Large intestine (tissue), 12 donors: Measurements from ENCODE around the gene ITGAD. TPM values are rescaled to one million over a fixed set of nuclear protein-coding genes. Genes with fewer than 3 reads are reported as not detected.

ENCODE experiments used
- DNase-seq, 2 donors: peaks; one replicate each; pipeline versions ENCODE4 v3.0.0 to v3.0.0-alpha.2; 2013
- H3K27ac ChIP-seq: one replicate; pipeline ENCODE4 v1.5.1; 2013; ENCODE audit warnings: low read length
- H3K27me3 ChIP-seq: 2 replicates; pipeline ENCODE4 v1.6.1; 2013; ENCODE audit warnings: low read length; ENCODE audit not compliant: control insufficient read depth, insufficient read depth
- H3K36me3 ChIP-seq: 2 replicates; pipeline ENCODE4 v1.6.1; 2013; ENCODE audit warnings: low read length; ENCODE audit not compliant: control insufficient read depth, insufficient read depth
- H3K4me1 ChIP-seq: one replicate; pipeline ENCODE4 v1.6.1; 2013; ENCODE audit warnings: low read length; ENCODE audit not compliant: control insufficient read depth, insufficient read depth
- H3K4me3 ChIP-seq: one replicate; pipeline ENCODE4 v1.5.1; 2013; ENCODE audit warnings: low read length
- H3K9me3 ChIP-seq: one replicate; pipeline ENCODE4 v1.6.1; 2013; ENCODE audit warnings: mild to moderate bottlenecking, low read depth, low read length, moderate library complexity; ENCODE audit not compliant: control insufficient read depth
- WGBS: methylation state at CpG from one replicate; pipeline ENCODE4 v1.1.5; 2013; ENCODE audit warnings: low lambda C conversion rate; ENCODE audit not compliant: insufficient coverage; 5-methylcytosine and 5-hydroxymethylcytosine counted together
- long read RNA-seq, 11 donors: transcript quantifications; one replicate each; lab custom pipeline, GENCODE V29; 2026
- polyA plus RNA-seq: library from polyadenylated mRNA; unstranded; fragments of 120-200 nt; gene quantifications from one replicate; pipeline ENCODE4 v1.2.1, GENCODE V29; 2013

Gene ITGAD
- polyA plus RNA-seq = 0.03 TPM
- long read RNA-seq, donor 1 = 0 reads
- long read RNA-seq, donor 2 = 0 reads
- long read RNA-seq, donor 3 = 0 reads
- long read RNA-seq, donor 4 = 0 reads
- long read RNA-seq, donor 5 = 0 reads
- long read RNA-seq, donor 6 = 0 reads
- long read RNA-seq, donor 7 = 0 reads
- long read RNA-seq, donor 8 = 0 reads
- long read RNA-seq, donor 9 = 0 reads
- long read RNA-seq, donor 10 = 0 reads
- long read RNA-seq, donor 11 = 0 reads

GRCh38 chr16:31393056-31393455, at the start of gene ITGAD:
Gene ITGAD, plus strand, starts transcription at chr16:31393335. Its CDS starts 26 bp downstream, at chr16:31393361.
- WGBS = no CpG with 5 or more reads among the region's 5 CpGs
- no peaks in the 10 kb centered on the region for H3K4me1 ChIP-seq
- no peak for DNase-seq
- H3K27me3 ChIP-seq = no peaks in the 10 kb centered on the region
- H3K27ac ChIP-seq = no peak within 1 kb of the TSS
- H3K4me3 ChIP-seq = no peak within 1 kb of the TSS
- no peaks in the 10 kb centered on the region for H3K9me3 ChIP-seq
- H3K36me3 ChIP-seq = no peaks in the 10 kb centered on the region

DNA sequence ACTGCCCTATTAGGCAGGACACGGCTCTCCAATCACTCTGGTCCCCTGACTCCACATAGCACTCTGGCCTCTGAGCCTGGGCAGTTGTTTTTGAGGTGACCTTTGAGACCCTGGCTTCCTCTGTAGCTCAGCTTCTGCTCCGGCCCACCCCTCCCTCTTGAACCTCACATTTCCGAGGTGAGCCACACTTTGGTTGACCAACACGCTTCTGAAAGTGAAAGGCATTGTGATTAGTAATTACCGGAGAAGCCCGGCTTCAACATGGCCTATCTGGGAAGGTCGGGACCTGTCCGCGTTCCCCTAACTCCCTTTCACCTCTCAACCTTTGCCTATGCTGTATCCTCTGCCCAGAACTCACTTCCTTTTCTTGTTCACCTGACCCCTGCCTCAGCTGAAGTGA, 48.4 kb upstream of the ITGAD start:
- DNase-seq = no peak
- Histone ChIP-seq H3K4me3 (no peak overlapping the region), H3K27me3 (no peaks in the 10 kb centered on the region), H3K27ac (no peak overlapping the region), H3K4me1 (no peaks in the 10 kb centered on the region), H3K9me3 (no peaks in the 10 kb centered on the region), H3K36me3 (no peaks in the 10 kb centered on the region)
- 60% methylated on average over 1 of the region's 9 CpGs for WGBS

DNA sequence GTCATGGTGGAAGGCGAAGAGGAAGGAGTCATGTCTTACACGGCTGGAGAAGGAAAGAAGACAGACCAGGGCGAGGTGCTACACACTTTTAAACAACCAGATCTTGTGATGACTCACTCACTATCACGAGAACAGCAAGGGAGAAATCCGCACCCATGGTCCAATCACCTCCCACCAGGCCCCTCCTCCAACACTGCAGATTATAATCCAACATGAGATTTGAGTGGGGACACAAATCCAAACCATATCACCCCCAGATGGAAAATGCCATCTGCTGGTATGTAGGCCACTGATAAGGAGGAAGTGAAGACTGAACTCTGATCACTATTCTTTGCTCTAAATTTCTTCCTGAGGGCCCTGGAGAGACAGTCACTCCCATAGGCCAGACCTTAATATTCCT, 45.7 kb upstream of the ITGAD start:
- no peak for DNase-seq
- Histone ChIP-seq H3K27ac (no peak overlapping the region), H3K4me3 (no peak overlapping the region), H3K4me1 (no peaks in the 10 kb centered on the region), H3K9me3 (no peaks in the 10 kb centered on the region), H3K36me3 (no peaks in the 10 kb centered on the region), H3K27me3 (no peaks in the 10 kb centered on the region)
- no CpG with 5 or more reads among the region's 5 CpGs for WGBS

GRCh38 chr16:31348579-31348978, 44.6 kb upstream of the ITGAD start:
- no peak for DNase-seq

DNA sequence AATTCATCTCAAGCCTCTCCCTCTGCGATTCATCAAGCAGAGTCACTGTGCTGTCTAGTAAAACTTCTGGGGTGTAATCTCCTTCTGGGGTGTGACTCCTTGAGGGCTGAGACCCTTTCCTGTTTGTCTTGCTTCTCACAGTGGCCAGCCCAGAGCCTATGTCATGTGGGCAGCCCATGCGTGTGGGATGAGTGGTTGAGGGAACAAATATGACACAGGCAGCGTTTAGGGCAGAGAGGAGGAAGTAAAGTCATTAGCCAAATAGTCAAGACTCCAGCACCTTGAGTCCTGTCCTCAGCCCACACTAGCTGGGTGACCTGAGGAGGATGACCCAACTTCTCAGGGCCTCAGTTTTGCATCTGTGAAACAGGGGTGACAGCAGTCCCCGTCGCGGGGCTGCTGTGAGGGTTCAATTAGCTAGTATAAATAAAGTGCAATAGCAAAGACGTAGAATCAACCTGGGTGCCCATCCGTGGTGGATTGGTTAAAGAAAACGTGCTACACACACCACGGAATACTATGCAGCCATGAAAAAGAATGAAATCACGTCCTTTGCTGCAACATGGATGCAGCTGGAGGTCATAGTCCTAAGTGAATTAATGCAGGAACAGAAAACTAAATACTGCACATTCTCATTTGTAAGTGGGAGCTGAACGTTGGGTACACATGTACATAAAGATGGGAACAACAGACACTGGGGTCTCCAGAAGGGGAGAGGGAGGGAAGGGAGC, 42.7 kb upstream of the ITGAD start:
- Histone ChIP-seq H3K9me3 (no peaks in the 10 kb centered on the region), H3K27ac (no peak overlapping the region), H3K36me3 (no peaks in the 10 kb centered on the region), H3K27me3 (no peaks in the 10 kb centered on the region), H3K4me1 (no peaks in the 10 kb centered on the region), H3K4me3 (no peak overlapping the region)
- no CpG with 5 or more reads among the region's 12 CpGs for whole genome bisulfite sequencing
- no peak for DNase-seq

More at GRCh38 chr16:31348579-31348978, 44.6 kb upstream of the ITGAD start:
- Histone ChIP-seq H3K4me3 (no peak overlapping the region), H3K36me3 (no peaks in the 10 kb centered on the region), H3K27me3 (no peaks in the 10 kb centered on the region), H3K4me1 (no peaks in the 10 kb centered on the region), H3K9me3 (no peaks in the 10 kb centered on the region), H3K27ac (no peak overlapping the region)
- 64% methylated on average over 1 of the region's 3 CpGs for WGBS

GRCh38 chr16:31351246-31351941, 41.7 kb upstream of the ITGAD start:
- Histone ChIP-seq H3K4me3 (no peak overlapping the region), H3K36me3 (no peaks in the 10 kb centered on the region), H3K9me3 (no peaks in the 10 kb centered on the region), H3K27ac (no peak overlapping the region), H3K27me3 (no peaks in the 10 kb centered on the region), H3K4me1 (no peaks in the 10 kb centered on the region)
- WGBS = 89% methylated on average over 3 of the region's 19 CpGs
- no peak for DNase-seq

- no CpG with 5 or more reads among the region's 6 CpGs for WGBS
- H3K36me3 ChIP-seq = no peaks in the 10 kb centered on the region
- H3K4me3 ChIP-seq = no peak overlapping the region
- H3K27me3 ChIP-seq = no peaks in the 10 kb centered on the region
- no peak overlapping the region for H3K27ac ChIP-seq
- no peak for DNase-seq
- no peaks in the 10 kb centered on the region for H3K4me1 ChIP-seq
- H3K9me3 ChIP-seq = no peaks in the 10 kb centered on the region
These were observed 41.2 kb upstream of the ITGAD start for GRCh38 chr16:31351942-31352325.

DNA sequence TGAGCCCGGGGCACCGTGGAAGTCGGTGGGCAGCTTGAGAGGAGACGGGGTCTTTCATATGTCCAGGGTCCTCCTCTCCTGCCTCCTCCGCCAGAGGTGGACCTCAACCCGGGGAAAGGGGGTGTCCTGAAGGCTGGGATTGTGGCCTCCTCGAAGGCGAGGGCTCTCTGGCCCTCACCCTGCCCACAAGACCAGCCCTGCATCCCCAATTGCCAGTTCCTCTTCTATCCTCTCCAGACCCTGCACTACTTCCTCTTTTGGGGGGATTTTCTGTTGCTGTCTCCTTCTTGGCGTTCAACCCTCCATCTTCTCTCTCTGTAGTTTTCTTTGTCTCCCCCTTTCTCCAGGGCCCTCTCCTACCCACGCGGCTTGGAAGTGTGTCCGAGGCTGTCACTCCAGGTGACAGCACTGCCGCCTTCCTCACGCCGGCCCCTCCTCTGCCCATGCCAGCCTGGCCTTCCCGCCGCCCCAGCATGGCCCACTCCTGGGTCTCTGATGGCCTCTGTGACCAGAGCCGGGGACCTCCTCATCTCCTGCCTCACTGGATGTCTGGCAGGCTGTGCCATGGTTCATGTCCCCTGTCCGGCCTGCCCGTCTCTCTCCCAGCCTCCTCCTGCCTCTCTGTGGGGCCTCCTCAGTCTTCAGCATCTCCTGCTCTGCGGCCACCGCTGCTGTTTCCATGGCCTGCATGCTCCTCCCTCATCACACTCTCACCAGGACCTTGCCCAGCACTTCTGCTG, 40.6 kb upstream of the ITGAD start:
- no peaks in the 10 kb centered on the region for H3K9me3 ChIP-seq
- H3K4me1 ChIP-seq = no peaks in the 10 kb centered on the region
- H3K4me3 ChIP-seq = no peak overlapping the region
- no peaks in the 10 kb centered on the region for H3K36me3 ChIP-seq
- no peak overlapping the region for H3K27ac ChIP-seq
- no peak for DNase-seq
- H3K27me3 ChIP-seq = no peaks in the 10 kb centered on the region
- WGBS = 82% methylated on average over 3 of the region's 22 CpGs

- Histone ChIP-seq H3K9me3 (no peaks in the 10 kb centered on the region), H3K4me3 (no peak within 1 kb of the TSS), H3K4me1 (no peaks in the 10 kb centered on the region), H3K27me3 (no peaks in the 10 kb centered on the region), H3K27ac (no peak within 1 kb of the TSS), H3K36me3 (no peaks in the 10 kb centered on the region)
- DNase-seq = peak in 1 of 2 donors; percentile 15
- no CpG with 5 or more reads among the region's 10 CpGs for WGBS
These were observed 38.5 kb upstream of the ITGAD start, which contains the start of gene ITGAX for GRCh38 chr16:31354394-31355291. Gene ITGAX, plus strand, starts transcription at chr16:31355176. Its CDS starts 79 bp downstream, at chr16:31355255.
